MM.1S (cell line): ENCODE measurements around the gene SLC35E4.

Experiments
- EZH2 ChIP-seq: fragments of 300-600 bp; sonication (generic); optimal IDR thresholded peaks from 2 replicates; pipeline ENCODE3; 2017; ENCODE audit warnings: low read depth, mild to moderate bottlenecking, antibody characterized with exemption, low read length, mixed read lengths
- EZH2phosphoT487 ChIP-seq: fragments of 300-600 bp; sonication (generic); IDR thresholded peaks from 2 replicates; pipeline ENCODE4 v1.6.1; 2018; ENCODE audit warnings: antibody characterized with exemption, low read length
- TF ChIP-seq, protein P1 (sequence below): fragments of 300-600 bp; sonication (generic); IDR thresholded peaks from 2 replicates; pipeline ENCODE4 v1.5.1; 2016; ENCODE audit warnings: antibody characterized with exemption, low read length, mixed read lengths

DNA sequence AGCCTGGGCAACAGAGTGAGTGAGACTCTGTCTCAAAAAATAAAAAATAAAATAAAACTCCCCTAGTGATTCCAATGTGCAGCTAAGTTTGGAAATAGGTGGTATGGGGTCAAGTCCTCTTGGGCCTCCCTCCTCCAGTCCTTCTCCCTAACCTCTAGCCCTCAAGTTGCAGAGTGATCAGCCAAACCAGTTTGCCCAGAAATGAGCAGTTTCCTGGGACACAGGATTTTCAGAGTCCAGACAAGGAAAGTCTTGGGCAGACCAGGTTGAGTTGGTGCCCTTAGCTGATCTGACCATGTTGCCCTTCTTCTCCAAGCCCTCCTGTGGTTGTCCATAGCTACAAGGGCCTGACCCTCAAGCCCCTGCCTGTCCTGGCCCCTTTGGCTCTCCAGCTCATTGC is 20.7 kb upstream of the SLC35E4 start:
- TF ChIP-seq, protein P1, sequence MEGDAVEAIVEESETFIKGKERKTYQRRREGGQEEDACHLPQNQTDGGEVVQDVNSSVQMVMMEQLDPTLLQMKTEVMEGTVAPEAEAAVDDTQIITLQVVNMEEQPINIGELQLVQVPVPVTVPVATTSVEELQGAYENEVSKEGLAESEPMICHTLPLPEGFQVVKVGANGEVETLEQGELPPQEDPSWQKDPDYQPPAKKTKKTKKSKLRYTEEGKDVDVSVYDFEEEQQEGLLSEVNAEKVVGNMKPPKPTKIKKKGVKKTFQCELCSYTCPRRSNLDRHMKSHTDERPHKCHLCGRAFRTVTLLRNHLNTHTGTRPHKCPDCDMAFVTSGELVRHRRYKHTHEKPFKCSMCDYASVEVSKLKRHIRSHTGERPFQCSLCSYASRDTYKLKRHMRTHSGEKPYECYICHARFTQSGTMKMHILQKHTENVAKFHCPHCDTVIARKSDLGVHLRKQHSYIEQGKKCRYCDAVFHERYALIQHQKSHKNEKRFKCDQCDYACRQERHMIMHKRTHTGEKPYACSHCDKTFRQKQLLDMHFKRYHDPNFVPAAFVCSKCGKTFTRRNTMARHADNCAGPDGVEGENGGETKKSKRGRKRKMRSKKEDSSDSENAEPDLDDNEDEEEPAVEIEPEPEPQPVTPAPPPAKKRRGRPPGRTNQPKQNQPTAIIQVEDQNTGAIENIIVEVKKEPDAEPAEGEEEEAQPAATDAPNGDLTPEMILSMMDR: no peak
- no peak for TF ChIP-seq EZH2
- TF ChIP-seq EZH2phosphoT487: no peak
